Measurements from ENCODE around the gene ENDOD1.
"Not testable (repeated sequence)": the region's sequence is repeated elsewhere in the genome, so short reads cannot be mapped to it uniquely, and the experiment has no call there.

The ENDOD1 gene

GRCh38 chr11:95100191-95100648 is 10.6 kb downstream of the ENDOD1 start:
- no peak for DNase-seq
- in situ Hi-C loops (cut with MboI; ENCODE audit: low pct_unique_long_range_greater_than_20kb, low sequenced_read_pairs): no loop called here

DNA sequence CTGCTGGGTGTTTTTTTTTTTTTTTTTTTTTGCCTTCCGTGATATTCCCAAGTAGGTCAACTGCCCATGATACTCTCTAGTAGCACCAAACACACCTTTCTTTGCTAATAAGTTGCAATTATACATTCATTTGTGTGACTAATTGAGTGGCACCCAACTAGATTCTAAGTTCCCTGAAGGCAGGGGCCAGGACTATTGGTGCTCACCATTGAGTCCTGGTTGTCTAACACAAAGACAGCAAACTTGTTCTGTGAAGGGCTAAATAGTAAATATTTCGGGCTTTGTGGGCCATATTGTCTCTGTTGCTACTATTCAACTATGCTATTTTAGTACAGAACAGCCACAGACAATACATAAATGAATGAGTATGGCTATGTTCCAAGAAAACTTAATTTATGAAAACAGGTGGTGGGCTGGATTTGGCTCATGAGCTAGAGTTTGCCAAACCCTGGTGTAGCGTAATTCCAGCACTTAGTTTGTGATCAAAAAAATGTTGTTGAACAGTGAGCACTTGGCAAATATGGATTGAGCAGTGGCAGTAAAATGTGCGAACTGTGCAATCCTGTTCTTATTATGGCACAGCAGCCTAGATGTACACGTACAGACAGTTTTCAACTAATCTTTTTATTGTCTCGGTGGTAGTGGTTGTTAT is 11.3 kb downstream of the ENDOD1 start:
- in situ Hi-C loops (cut with MboI; ENCODE audit: low pct_unique_long_range_greater_than_20kb, low sequenced_read_pairs): no loop called here
- no peak for DNase-seq

- in situ Hi-C loops (cut with MboI; ENCODE audit: low pct_unique_long_range_greater_than_20kb, low sequenced_read_pairs): no loop called here
- DNase-seq: no peak
Measured at GRCh38 chr11:95101935-95102334, 12.3 kb downstream of the ENDOD1 start.

DNA sequence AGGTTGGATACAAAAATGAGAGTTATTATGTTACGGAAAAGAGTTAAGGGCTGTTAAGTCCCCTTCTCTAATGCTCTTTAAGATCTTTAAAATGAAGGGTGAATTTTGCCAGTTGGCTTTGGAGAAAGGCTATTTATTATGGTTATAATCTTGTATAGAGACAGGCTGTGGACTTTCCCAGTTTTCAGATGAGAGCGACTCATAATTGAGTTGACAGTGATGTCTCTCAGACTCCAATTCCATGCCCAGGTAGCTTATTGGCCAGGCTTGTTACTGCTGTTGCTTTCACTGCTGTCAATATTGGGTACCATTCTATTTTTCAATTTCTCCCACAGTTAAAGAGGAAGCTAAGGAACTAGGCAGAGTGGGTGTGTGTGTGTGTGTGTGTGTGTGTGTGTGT is 13.1 kb downstream of the ENDOD1 start:
- in situ Hi-C loops (cut with MboI; ENCODE audit: low pct_unique_long_range_greater_than_20kb, low sequenced_read_pairs): no loop called here
- no peak for DNase-seq

- in situ Hi-C loops (cut with MboI; ENCODE audit: low pct_unique_long_range_greater_than_20kb, low sequenced_read_pairs): no loop called here
- DNase-seq: no peak
Measured at GRCh38 chr11:95103701-95104100, 14.1 kb downstream of the ENDOD1 start.

GRCh38 chr11:95104121-95104830 is 14.6 kb downstream of the ENDOD1 start:
- DNase-seq: no peak
- in situ Hi-C loops (cut with MboI; ENCODE audit: low pct_unique_long_range_greater_than_20kb, low sequenced_read_pairs): no loop called here

DNA sequence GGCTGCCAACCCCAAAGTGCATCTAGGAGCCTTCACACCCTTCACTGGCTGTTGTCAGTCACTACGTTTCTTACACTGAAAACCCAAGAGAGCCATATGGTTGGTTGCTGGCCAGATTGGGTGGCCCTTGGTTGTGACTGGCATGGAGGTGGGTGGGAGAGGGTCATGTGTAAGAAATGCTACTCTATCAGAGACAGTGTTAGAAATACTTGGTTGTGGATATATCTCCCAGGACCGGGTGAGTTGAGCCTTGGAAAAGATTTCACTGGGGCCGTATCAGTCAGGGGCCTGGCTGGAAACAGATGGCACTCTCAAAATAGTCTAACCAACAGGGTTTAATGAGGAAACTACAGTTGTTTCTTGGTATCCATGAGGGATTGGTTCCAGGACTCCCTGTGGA is 15.2 kb downstream of the ENDOD1 start:
- in situ Hi-C loops (cut with MboI; ENCODE audit: low pct_unique_long_range_greater_than_20kb, low sequenced_read_pairs): no loop called here
- no peak for DNase-seq

DNA sequence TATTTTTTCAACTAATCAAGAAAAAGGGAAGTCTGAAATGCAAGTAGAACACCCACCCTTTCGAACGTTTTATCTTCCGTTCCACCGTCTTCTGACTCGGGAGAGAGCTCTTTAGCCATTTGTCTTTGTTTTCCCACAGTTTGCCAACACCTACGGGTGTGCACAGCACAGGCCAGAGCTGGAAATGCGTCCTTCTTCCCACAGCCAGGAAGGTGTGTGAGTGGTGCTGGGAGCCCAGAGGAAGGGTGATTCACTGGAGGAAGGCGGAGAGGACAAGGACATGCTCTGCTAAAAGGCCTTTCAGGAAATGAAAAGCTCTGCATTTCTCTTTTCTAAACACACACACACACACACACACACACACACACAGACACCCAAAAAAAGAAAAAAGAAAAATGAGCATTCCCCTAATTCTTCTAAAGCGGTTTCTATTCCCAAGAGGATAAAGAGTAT is 18.5 kb downstream of the ENDOD1 start:
- in situ Hi-C loops (cut with MboI; ENCODE audit: low pct_unique_long_range_greater_than_20kb, low sequenced_read_pairs): no loop called here
- DNase-seq: peak; percentile 15

DNA sequence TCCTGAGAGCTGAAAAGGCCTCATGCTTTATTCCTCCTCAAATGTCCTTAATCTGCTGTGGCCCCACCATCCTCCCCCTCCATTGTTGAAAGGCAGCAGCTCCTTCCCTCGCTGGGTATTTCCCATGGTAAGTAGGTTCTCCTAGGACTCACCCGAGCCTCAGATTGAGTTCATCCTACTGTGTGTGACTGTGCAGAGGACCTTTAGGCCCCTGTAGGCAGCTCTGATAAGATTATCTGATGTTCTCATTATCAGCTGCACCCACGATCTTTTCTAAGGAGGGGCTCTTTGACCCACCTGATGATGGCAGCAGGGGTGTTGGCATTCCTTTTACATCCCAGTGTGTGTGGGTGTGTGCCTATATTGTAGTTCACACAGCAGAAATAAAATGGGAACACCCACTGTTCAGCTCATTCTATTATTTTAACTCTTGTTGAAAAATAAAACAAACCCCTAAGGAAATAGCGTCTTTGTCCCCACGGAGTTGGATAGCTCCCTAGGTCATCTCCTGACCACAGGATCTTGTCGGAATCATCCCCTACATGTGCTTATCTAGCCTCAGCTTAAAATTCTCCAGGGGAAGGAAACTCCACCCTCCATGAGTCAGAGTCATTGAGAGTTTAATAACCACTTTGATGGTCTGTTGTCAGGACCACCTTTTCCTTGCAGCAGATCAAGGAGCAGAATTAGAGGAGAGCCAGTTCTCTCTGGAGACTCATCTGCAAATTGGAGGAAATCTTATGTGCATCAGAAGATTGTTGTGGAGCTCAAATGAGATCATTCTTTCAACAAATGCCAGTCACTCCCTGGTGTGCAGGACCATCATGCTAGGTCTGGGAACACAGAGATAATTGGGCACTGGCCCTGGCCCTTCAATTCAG is 19.3 kb downstream of the ENDOD1 start:
- in situ Hi-C loops (cut with MboI; ENCODE audit: low pct_unique_long_range_greater_than_20kb, low sequenced_read_pairs): no loop called here
- no peak for DNase-seq

- DNase-seq; in situ Hi-C loops (cut with MboI; ENCODE audit: low pct_unique_long_range_greater_than_20kb, low sequenced_read_pairs): not testable (repeated sequence)
Measured at GRCh38 chr11:95111471-95111870, 21.8 kb downstream of the ENDOD1 start.

- in situ Hi-C loops (cut with MboI; ENCODE audit: low pct_unique_long_range_greater_than_20kb, low sequenced_read_pairs): no loop called here
- no peak for DNase-seq
Measured at GRCh38 chr11:95111923-95112540, 22.4 kb downstream of the ENDOD1 start.

GRCh38 chr11:95115597-95115996 is 26.0 kb downstream of the ENDOD1 start:
- no peak for DNase-seq
- in situ Hi-C loops (cut with MboI; ENCODE audit: low pct_unique_long_range_greater_than_20kb, low sequenced_read_pairs): no loop called here

DNA sequence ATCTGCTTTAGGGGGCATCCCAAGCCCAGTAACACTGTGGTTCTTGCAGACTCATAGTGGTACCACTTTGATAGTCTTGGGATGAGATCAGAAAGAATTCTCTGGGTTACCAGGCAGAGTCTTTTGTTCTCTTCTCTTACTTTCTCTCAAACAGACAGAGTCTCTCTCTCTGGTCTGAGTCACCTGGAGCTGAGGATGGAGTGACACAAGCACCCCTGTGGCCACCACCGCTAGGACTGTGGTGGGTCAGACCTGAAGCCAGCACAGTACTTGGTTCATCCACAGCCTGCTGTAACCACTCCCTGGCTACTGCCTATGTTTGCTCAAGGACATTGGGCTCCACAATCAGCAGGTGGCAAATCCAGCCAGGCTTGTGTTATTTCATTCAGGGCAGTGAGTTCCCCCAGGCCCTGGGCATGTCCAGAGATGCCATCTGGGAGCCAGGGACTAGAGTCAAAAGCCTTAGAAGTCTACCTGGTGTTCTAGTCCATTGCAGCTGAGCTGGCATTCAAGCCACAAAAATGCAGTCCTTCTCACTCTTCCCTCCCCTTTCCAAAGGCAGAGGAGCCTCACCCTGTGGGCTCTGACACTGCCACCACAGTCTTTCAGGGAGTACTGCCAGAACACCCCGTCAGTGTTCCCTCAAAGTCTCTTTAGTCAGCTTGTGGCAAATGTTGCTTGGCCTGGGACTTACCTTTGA is 29.9 kb downstream of the ENDOD1 start:
- DNase-seq: no peak
- in situ Hi-C loops (cut with MboI; ENCODE audit: low pct_unique_long_range_greater_than_20kb, low sequenced_read_pairs): no loop called here

GRCh38 chr11:95121698-95122097 is 32.1 kb downstream of the ENDOD1 start:
- DNase-seq: no peak
- in situ Hi-C loops (cut with MboI; ENCODE audit: low pct_unique_long_range_greater_than_20kb, low sequenced_read_pairs): no loop called here

GRCh38 chr11:95123556-95123955 is 33.9 kb downstream of the ENDOD1 start:
- in situ Hi-C loops (cut with MboI; ENCODE audit: low pct_unique_long_range_greater_than_20kb, low sequenced_read_pairs): no loop called here
- no peak for DNase-seq

DNA sequence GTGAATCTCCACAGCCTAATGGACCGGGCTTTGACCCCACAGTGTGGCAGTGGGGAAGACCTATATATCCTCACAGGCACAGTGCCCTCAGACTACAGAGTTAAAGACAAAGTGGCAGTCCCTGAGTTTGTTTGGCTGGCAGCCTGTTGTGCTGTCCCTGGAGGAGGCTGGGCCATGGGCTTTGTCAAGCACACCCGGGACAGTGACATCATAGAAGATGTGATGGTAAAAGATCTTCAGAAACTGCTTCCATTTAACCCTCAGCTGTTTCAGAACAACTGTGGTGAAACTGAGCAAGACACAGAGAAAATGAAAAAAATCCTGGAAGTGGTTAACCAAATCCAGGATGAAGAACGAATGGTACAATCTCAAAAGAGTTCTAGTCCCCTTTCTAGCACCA is 39.0 kb downstream of the ENDOD1 start:
- in situ Hi-C loops (cut with MboI; ENCODE audit: low pct_unique_long_range_greater_than_20kb, low sequenced_read_pairs): no loop called here
- DNase-seq: no peak

GRCh38 chr11:95132956-95133355 is 43.3 kb downstream of the ENDOD1 start:
- in situ Hi-C loops (cut with MboI; ENCODE audit: low pct_unique_long_range_greater_than_20kb, low sequenced_read_pairs): no loop called here
- no peak for DNase-seq

DNA sequence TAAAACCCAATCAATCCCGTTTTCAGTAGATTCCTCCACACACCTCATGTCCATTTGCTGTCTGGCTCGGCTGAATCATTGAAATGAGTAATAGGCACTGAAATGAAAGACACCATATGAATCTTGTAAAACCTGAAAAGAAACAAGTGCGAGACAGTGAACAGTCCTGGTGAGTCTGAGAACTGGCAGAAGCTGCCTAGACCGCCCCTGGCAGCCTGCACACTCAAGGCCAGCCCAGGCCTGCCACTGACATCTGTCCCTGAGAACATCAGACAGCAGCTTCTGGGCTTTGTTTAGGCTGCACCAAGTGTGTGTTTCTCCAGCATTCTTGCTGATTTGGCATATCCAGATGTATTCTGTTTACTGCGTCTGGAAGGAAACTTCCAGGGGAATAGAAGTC is 44.8 kb downstream of the ENDOD1 start:
- in situ Hi-C loops (cut with MboI; ENCODE audit: low pct_unique_long_range_greater_than_20kb, low sequenced_read_pairs): no loop called here
- DNase-seq: no peak

- in situ Hi-C loops (cut with MboI; ENCODE audit: low pct_unique_long_range_greater_than_20kb, low sequenced_read_pairs): no loop called here
- DNase-seq: no peak
Measured at GRCh38 chr11:95135155-95135554, 45.5 kb downstream of the ENDOD1 start.

All from KBM-7 (cell line).